Mesendoderm (in vitro differentiated cells): ENCODE measurements around the gene MYO16.

Experiments used
- DNase-seq: peaks from one replicate; pipeline ENCODE4 v3.0.0; 2013
- H2AK5ac ChIP-seq: 2 replicates; pipeline ENCODE4 v1.6.1; 2013; ENCODE audit warnings: low read length, inconsistent platforms
- H2BK120ac ChIP-seq: 2 replicates; pipeline ENCODE4 v1.6.1; 2013; ENCODE audit warnings: low read depth, mild to moderate bottlenecking, low read length, moderate library complexity, mixed read lengths
- H2BK15ac ChIP-seq: replicated peaks from 2 replicates; pipeline ENCODE4 v1.6.1; 2013; ENCODE audit warnings: low read depth, mild to moderate bottlenecking, moderate library complexity
- H2BK5ac ChIP-seq: 2 replicates; pipeline ENCODE4 v1.6.1; 2013; ENCODE audit warnings: low read length, inconsistent platforms
- H3K18ac ChIP-seq: 2 replicates; pipeline ENCODE4 v1.6.1; 2013; ENCODE audit warnings: mild to moderate bottlenecking, low read length, mixed read lengths
- H3K23ac ChIP-seq: one replicate; pipeline ENCODE4 v1.6.1; 2013; ENCODE audit warnings: low read length
- H3K27ac ChIP-seq: 2 replicates; pipeline ENCODE4 v1.5.1; 2013; ENCODE audit warnings: low read depth, mild to moderate bottlenecking, inconsistent platforms, low read length, moderate library complexity
- H3K27me3 ChIP-seq: 2 replicates; pipeline ENCODE4 v1.6.1; 2013; ENCODE audit warnings: low read length, control low read depth, mild to moderate bottlenecking, inconsistent platforms; ENCODE audit not compliant: insufficient read depth, poor library complexity
- H3K36me3 ChIP-seq: 2 replicates; pipeline ENCODE4 v1.6.1; 2013; ENCODE audit warnings: low read length, inconsistent platforms; ENCODE audit not compliant: control insufficient read depth, insufficient read depth
- H3K4ac ChIP-seq: one replicate; pipeline ENCODE4 v1.6.1; 2013; ENCODE audit warnings: low read depth, mild to moderate bottlenecking, low read length, moderate library complexity
- H3K4me1 ChIP-seq: 2 replicates; pipeline ENCODE4 v1.6.1; 2013; ENCODE audit warnings: low read depth, low read length, inconsistent platforms; ENCODE audit not compliant: control insufficient read depth
- H3K4me2 ChIP-seq: 2 replicates; pipeline ENCODE4 v1.6.1; 2013; ENCODE audit warnings: low read length
- H3K4me3 ChIP-seq: 2 replicates; pipeline ENCODE4 v1.5.1; 2013; ENCODE audit warnings: mild to moderate bottlenecking, low read length
- H3K56ac ChIP-seq: one replicate; pipeline ENCODE4 v1.6.1; 2013; ENCODE audit warnings: low read length
- H3K79me1 ChIP-seq: 2 replicates; pipeline ENCODE4 v1.6.1; 2013; ENCODE audit warnings: low read length, inconsistent platforms
- H3K79me2 ChIP-seq: 2 replicates; pipeline ENCODE4 v1.6.1; 2013; ENCODE audit warnings: mild to moderate bottlenecking, low read length; ENCODE audit not compliant: control insufficient read depth, insufficient read depth
- H3K9ac ChIP-seq: 2 replicates; pipeline ENCODE4 v1.6.1; 2013; ENCODE audit warnings: low read length, inconsistent platforms
- H4K5ac ChIP-seq: one replicate; pipeline ENCODE4 v1.6.1; 2013; ENCODE audit warnings: low read length
- H4K8ac ChIP-seq: one replicate; pipeline ENCODE4 v1.6.1; 2013; ENCODE audit warnings: low read depth, mild to moderate bottlenecking, control low read depth, low read length, moderate library complexity
- WGBS: extraction: QIAGEN DNeasy Blood & Tissue Kit; methylation state at CpG from one replicate; pipeline ENCODE4 v1.1.7; 2013; ENCODE audit warnings: low lambda C conversion rate, missing lambda C conversion rate; ENCODE audit not compliant: insufficient coverage; ENCODE audit errors: extremely low coverage; 5-methylcytosine and 5-hydroxymethylcytosine counted together

Gene MYO16

DNA sequence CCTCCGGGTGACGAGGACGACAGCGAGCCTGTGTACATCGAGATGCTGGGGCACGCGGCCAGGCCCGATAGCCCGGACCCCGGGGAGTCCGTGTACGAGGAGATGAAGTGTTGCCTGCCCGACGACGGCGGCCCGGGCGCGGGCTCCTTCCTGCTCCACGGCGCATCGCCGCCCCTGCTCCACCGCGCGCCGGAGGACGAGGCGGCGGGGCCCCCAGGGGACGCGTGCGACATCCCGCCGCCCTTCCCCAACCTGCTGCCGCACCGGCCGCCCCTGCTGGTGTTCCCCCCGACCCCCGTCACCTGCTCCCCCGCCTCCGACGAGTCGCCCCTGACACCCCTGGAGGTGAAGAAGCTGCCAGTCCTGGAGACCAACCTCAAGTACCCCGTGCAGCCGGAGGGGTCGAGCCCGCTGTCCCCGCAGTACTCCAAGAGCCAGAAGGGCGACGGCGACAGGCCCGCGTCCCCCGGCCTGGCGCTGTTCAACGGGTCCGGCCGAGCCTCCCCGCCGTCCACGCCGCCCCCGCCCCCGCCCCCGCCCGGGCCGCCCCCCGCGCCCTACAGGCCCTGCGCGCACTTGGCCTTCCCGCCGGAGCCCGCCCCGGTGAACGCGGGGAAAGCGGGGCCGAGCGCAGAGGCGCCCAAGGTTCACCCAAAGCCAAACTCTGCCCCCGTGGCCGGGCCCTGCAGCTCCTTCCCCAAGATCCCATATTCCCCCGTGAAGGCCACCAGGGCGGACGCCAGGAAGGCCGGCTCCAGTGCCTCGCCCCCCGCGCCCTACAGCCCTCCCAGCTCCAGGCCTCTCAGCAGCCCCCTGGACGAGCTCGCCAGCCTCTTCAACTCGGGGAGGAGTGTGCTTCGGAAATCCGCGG lies 511.3 kb downstream of the MYO16 start:
- Histone ChIP-seq H2BK120ac (no peak overlapping the region), H2BK15ac (no peak overlapping the region), H3K4me2 (no peak overlapping the region), H3K79me2 (no peaks in the 10 kb centered on the region), H3K23ac (no peak overlapping the region), H2AK5ac (no peak overlapping the region), H3K79me1 (no peaks in the 10 kb centered on the region), H4K5ac (no peak overlapping the region), H3K36me3 (no peaks in the 10 kb centered on the region), H3K56ac (no peak overlapping the region), H2BK5ac (no peak overlapping the region), H4K8ac (no peak overlapping the region), H3K4me1 (no peaks in the 10 kb centered on the region), H3K18ac (no peak overlapping the region), H3K4me3 (no peak overlapping the region), H3K9ac (no peak overlapping the region), H3K27me3 (no peaks in the 10 kb centered on the region), H3K4ac (no peak overlapping the region), H3K27ac (no peak overlapping the region)
- no CpG with 5 or more reads among the region's 97 CpGs for WGBS
- DNase-seq: no peak

DNA sequence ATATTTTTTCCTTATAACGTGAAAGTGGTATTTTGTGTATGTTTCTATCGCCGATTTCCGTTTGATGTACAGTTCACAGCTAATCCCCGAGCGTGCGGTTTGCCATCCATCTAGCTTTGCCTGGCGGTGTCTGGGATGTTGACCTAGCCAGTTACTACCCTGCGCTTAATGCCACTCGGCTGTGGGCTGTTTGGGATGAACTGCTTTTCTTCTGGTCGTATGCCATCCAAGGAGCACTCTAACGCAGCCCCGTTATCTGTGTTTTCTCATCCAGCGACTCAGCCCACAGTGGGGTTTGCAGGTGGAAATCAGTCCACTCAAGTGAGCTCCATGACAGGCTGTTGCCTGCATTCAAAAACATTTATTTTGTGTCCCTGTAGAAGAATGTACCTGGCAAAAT lies 512.3 kb downstream of the MYO16 start:
- Histone ChIP-seq H2BK5ac (no peak overlapping the region), H3K27me3 (no peaks in the 10 kb centered on the region), H3K9ac (no peak overlapping the region), H3K23ac (no peak overlapping the region), H3K36me3 (no peaks in the 10 kb centered on the region), H4K8ac (no peak overlapping the region), H4K5ac (no peak overlapping the region), H2AK5ac (no peak overlapping the region), H3K18ac (no peak overlapping the region), H3K4ac (no peak overlapping the region), H3K4me3 (no peak overlapping the region), H3K4me2 (no peak overlapping the region), H3K4me1 (no peaks in the 10 kb centered on the region), H3K79me2 (no peaks in the 10 kb centered on the region), H2BK15ac (no peak overlapping the region), H3K56ac (no peak overlapping the region), H3K27ac (no peak overlapping the region), H2BK120ac (no peak overlapping the region), H3K79me1 (no peaks in the 10 kb centered on the region)
- DNase-seq: no peak
- no CpG with 5 or more reads among the region's 14 CpGs for WGBS

DNA sequence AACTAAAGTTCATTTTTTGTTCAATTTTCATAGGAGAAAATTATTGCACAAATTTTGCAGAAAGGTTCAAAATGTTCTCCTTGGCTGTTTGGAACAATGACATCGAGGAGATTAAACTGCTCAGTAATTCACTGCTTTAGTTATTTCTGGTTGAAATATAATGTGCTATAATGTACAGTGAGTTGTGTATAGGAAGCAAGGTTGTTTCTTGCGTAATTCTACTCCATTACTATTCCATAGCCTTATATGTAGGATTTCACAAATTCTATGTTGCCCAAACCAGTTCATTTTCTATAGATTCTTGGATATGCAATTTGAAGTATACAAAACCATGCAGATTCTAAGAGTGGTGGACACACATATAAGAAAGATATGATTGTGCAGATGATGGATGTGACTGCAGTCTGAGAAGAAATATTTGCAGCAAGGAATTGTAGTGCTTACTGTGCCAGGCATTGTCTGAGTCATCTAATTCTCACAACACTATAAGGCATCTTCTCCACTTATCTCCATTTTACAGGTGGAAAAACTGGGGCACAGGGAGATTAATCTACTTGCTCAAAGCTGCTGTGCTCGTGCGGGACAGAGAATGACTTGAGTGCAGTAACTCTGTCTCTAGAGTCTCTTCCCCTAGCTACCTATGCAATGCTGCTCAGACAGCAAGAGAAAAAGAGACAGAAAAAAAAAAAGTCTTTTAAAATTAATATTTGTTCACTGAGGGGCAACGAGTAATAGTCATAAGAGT lies 515.5 kb downstream of the MYO16 start:
- no peak overlapping the region for H3K9ac ChIP-seq
- H3K79me1 ChIP-seq: no peaks in the 10 kb centered on the region
- no peak overlapping the region for H3K4ac ChIP-seq
- H3K36me3 ChIP-seq: no peaks in the 10 kb centered on the region
- H3K4me3 ChIP-seq: no peak overlapping the region
- no peak overlapping the region for H3K56ac ChIP-seq
- no peak for DNase-seq
- H3K18ac ChIP-seq: no peak overlapping the region
- H3K4me1 ChIP-seq: no peaks in the 10 kb centered on the region
- H4K5ac ChIP-seq: no peak overlapping the region
- no peak overlapping the region for H2BK120ac ChIP-seq
- H3K79me2 ChIP-seq: no peaks in the 10 kb centered on the region
- no CpG with 5 or more reads among the region's 5 CpGs for WGBS
- no peak overlapping the region for H3K4me2 ChIP-seq
- H2BK5ac ChIP-seq: no peak overlapping the region
- H4K8ac ChIP-seq: no peak overlapping the region
- no peaks in the 10 kb centered on the region for H3K27me3 ChIP-seq
- H3K27ac ChIP-seq: no peak overlapping the region
- no peak overlapping the region for H2BK15ac ChIP-seq
- H3K23ac ChIP-seq: no peak overlapping the region
- no peak overlapping the region for H2AK5ac ChIP-seq

DNA sequence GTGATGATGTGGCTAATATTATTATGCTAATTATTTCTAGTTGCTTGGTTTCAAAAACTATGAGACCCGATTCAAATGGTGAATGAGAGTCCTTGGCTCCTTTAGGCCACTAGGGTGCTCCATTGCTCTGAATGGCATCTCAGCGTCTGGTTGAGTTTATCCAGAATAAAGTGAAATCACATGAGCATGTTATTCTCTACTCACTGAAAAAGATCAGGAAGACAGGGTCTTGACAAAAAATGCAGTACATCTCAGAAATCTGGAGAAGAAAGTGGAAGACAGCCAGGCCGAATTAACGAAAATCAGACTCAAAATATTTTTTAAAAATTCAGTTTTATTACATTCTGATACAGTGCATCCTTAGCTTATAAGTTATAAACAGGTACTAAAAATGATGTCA lies 516.2 kb downstream of the MYO16 start:
- H3K4me3 ChIP-seq: no peak overlapping the region
- H3K27ac ChIP-seq: no peak overlapping the region
- no peak overlapping the region for H3K56ac ChIP-seq
- no peak overlapping the region for H4K8ac ChIP-seq
- H3K79me1 ChIP-seq: no peaks in the 10 kb centered on the region
- H3K23ac ChIP-seq: no peak overlapping the region
- no peak overlapping the region for H3K4me2 ChIP-seq
- DNase-seq: peak; percentile 65
- no peak overlapping the region for H3K18ac ChIP-seq
- WGBS: no CpG with 5 or more reads among the region's 4 CpGs
- no peak overlapping the region for H2BK15ac ChIP-seq
- no peak overlapping the region for H2BK120ac ChIP-seq
- no peak overlapping the region for H4K5ac ChIP-seq
- H3K79me2 ChIP-seq: no peaks in the 10 kb centered on the region
- H3K36me3 ChIP-seq: no peaks in the 10 kb centered on the region
- no peak overlapping the region for H3K4ac ChIP-seq
- H3K4me1 ChIP-seq: no peaks in the 10 kb centered on the region
- no peak overlapping the region for H3K9ac ChIP-seq
- H2BK5ac ChIP-seq: no peak overlapping the region
- H3K27me3 ChIP-seq: no peaks in the 10 kb centered on the region
- H2AK5ac ChIP-seq: no peak overlapping the region

- no CpG with 5 or more reads among the region's 4 CpGs for WGBS
- Histone ChIP-seq H3K56ac (no peak overlapping the region), H3K79me1 (no peaks in the 10 kb centered on the region), H4K8ac (no peak overlapping the region), H3K36me3 (no peaks in the 10 kb centered on the region), H3K27ac (no peak overlapping the region), H4K5ac (no peak overlapping the region), H2BK15ac (no peak overlapping the region), H3K23ac (no peak overlapping the region), H3K4ac (no peak overlapping the region), H3K9ac (no peak overlapping the region), H3K27me3 (no peaks in the 10 kb centered on the region), H3K4me1 (no peaks in the 10 kb centered on the region), H3K4me3 (no peak overlapping the region), H3K79me2 (no peaks in the 10 kb centered on the region), H2BK120ac (no peak overlapping the region), H3K18ac (no peak overlapping the region), H2AK5ac (no peak overlapping the region), H3K4me2 (no peak overlapping the region), H2BK5ac (no peak overlapping the region)
- DNase-seq: no peak
Observed at GRCh38 chr13:109146393-109146792, 517.0 kb downstream of the MYO16 start.
